Hematopoietic multipotent progenitor cell treated with erythropoietin and hydrocortisone succinate and interleukin-3 and kit ligand, for 6 days (in vitro differentiated cells): ENCODE results near the gene PNKP.

Experiments
- DNase-seq: peaks from one replicate; pipeline ENCODE4 v3.0.0-alpha.2; 2015

PNKP gene

DNA sequence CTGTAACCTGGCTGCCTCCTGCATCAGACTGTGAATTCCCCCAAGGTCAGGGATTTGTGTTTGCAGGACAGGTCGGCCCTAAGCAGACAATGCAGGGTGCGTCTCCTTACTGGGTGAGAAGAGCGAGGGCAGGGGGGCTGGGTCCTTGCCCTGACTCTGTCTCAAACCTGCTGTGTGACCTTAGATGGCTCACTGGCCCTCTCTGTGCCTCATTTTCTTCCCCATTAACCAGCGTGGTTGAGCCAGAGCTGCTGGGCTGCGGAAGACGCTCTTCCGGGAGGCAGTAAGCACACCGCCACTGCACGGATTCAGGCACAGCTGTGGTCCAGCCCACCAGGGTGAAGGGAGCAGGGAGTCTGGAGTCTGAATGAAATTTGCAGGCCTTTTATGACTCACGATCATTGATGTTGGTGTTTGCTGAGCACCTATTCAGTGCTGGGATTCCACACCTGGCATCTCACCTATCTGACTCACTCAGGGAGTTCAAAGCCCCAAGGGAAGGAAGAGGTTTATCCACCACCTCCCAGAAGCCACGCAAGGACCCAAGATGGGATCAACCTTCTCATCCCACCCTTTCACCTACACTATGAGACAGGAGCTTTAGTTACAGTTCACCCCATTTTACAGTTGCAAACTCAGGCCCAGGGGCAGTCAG lies 7.3 kb upstream of the PNKP start:
- no peak for DNase-seq

DNA sequence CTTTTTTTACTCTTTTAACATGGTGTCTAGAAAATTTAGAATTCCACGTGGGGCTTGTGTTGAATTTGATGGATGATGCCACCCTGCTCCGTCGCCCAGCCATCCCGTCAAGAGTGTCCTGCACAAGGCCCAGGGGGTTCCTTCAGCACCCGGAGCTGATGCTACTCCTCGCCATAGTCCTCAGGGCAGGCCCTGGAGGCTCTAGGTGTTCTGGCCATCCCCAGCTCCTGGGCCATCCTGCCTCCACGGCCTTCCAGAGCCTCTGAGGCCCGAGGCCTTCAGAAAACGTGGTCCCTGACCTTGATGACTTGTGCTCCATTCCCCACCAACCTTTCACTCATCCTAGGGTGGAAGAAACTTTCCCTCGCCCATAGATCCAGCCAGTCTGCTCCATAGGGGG lies 6.5 kb upstream of the PNKP start:
- DNase-seq = no peak

DNA sequence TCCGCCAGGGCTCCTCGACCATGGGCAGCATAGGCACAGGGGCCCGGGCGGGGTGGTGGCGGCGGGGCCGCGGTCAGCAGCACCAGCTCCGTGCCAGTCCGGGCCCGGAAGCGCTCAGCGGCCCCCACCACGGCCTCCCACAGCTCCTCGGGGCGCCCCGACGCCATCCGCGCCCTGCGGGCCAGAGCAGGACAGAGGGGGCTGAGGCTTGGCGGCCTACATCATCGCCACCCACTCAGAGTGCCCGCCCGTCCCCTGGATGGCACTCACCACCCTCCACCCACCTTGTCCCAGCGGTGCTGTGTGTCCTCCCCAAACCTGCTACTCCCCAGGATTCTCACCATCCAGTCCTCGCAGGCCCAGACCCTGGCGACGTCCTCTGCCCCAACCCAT lies 5.7 kb upstream of the PNKP start:
- DNase-seq = no peak

DNA sequence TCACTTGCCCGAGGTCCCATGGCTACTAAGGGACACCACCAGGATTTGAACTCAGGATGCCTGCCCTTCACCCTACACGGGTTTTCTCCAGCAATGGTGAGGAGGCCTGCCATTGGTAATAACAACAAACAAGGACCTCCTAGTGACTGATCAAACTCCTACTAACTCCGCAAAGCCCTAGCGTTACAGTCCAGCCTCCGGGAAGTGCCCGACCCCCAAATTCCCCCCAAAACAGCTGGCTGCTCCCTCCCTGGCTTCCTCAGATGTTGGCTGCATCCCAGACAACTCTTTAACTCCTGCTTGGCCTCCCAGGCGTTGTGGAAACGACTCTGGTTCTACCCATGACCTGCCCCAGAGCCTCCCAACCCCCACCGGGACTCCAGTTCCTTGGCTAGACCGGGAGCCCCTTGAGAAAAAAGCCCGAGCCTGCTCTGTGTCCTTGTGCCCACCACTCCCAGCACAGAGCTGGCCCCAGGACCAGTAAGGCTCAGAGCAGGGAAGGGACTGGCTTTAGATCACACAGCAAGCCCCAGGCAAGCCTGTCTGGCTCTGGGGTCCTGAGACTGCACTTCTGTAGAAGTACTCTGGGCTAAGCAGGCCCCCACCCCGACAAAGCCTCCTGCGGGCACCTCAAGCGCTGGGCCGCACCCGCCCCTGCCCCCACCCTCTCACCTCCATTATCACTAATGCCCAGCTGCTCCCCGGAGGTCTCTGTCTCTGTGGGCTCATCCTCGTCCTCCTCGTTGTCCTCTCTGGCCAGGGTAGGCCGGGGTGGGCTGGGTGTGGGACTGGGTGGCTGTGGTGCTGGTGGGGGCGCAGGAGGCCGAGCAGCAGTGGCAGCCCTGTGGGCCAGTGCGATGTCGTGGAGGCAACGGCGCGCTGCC lies 5.1 kb upstream of the PNKP start:
- DNase-seq = peak; percentile 64

DNA sequence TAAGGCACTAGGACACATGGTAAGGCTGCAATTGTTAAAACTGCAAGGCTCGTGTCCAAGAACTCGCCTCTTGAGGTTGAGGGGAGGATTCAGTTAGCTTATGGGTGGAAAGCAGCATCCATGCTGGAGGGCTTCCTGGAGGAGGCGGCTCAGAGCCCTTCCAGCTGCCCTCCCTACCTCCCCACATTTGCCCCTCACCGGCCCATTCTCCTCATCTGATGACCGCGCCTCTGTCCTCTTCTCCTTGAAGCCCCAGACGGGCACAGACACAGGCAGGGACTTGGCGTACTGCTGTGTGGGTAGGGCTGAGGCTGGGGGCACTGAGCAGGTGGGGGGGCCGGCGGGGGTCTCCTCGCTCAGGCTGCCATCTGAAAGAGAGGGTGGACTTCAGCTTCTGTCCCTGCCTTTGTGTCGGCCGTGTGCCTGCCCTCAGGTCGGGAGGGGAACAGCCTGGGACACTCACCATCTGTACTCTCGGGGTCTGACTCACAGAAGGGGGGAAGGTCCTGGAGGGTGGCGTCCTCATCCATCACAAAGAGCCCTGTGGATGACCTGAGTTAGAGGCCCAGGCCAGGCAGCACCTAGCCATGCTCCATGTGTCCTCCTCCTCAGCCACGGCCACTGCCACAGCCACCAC lies 4.1 kb upstream of the PNKP start:
- no peak for DNase-seq

DNA sequence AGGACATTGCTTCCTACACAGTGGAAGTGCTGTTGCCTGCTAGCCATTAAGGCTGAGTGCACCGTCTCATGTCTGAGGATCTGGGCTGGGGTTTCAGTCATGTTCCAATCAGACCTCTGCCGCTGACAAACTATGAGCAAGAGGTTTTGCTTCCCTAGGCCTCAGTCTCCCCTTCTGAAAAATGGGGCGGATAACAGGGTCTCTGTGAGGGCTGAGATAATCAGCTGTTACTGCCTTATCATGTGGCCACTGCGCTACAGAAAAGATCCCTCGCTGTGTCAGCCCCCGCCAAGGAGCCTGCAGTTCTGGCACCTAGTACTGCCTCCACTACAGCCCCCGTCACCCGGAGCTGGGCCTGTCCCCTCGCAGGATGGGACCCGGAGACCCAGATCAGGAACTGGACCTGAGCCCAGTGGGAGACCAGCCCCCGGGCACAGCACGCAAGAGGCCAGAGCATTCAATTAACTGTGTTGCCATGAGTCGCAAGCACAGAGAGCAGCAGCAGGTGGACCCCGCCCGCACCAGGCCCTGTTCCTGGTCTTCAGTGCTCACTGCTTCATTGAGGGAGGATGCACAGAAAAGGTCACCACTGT lies 3.0 kb upstream of the PNKP start:
- DNase-seq = peak; percentile 70

DNA sequence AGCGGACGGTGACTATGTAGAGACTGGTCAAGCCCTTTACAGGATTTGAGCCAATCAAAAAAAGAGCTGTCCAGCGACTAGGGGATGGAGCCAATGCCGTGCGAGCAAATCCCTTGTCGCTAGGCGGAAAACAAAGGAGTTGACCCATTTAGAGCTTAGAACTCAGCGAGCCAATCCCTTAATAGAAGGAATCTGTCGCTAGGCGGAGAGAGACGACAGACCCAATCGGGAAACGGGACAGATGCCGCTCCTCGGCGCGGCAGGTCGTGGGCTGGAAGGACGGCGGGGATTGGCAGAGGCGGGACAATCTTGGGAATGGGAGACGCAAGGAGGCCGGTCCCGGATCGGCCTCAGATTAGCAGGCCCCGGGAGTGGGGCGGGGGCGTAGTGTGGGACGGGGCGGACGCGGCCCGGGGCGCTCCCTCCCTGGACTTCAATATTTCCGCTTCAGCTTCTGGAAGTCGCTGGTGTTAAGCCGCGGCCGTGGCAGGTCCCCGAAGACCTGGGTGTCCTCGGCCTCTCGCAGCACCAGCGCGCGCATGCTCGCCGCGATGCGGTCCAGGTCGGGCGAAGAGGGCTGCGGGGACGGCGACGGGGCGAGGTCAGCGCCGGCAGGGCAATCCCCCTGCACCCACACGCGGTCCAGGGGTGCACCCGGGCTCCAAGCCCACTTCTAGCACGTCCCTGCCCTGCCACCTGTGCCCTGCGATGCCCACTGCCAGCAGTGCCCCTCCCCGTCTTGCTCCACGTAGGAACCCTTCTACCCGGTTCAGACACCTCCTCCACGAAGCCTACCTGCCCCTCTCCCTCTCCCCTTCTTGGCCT lies 2.3 kb upstream of the PNKP start:
- DNase-seq = peak; percentile 100

DNA sequence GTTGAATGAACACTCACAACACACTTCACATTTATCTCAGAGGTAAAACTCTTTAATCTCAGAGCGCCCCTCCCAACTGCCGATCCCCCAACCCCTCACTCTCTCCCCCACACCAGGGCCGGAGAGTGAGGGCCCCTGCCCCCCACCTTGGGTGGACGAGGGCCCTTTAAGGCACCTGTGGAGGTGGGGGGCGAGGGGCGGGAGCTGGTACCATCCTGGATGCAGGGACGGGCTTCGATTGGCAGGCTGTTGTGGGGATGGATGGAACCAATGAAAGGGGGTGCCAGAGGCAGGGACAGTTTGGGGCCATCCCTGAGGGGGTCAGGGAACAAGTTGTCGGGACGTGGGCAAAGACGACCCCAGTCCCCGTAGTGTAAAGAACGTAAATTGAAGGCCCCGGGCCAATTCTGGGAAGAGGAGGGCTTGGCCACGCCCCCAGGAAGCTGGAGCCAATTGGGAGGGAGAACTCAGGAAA lies 1.7 kb upstream of the PNKP start:
- DNase-seq = no peak

DNA sequence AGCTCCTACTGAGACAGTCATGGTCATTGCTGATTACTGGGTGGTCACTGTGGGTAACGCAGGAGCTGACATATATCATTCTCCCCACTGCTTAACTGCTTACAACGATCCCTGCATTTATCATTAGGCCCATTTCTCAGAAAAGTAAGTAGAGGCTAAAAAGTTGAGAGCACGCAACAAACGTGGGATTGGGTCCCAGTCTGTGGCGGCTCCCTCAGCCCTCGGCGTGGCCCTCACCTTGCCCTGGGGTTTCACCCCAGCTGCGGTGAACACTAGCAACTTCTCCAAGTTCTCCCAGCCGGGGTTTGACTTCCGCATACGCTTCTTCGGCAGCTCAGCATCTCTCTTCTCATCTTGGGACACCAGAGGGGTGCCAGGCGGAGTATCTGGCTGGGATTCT lies 2.5 kb downstream of the PNKP start:
- DNase-seq = no peak

DNA sequence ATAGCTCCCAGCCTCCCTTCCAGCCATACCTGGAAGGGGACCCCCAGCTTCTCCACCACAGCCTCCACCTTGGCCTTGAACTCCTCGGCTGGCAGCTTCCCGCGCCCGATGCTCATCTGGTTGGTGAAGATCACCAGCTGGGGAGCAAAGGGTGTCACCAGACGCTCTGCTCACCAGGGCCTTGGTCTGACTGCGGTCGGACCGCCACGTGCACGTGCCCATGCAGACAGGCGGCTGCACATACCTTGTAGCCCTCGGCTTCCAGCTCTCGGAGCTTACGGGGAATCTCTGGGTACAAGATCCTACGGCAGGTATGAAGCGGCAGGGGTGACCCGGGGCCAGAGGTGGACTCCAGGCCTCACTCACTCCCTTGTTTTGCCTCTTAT lies 3.4 kb downstream of the PNKP start:
- DNase-seq = no peak

DNA sequence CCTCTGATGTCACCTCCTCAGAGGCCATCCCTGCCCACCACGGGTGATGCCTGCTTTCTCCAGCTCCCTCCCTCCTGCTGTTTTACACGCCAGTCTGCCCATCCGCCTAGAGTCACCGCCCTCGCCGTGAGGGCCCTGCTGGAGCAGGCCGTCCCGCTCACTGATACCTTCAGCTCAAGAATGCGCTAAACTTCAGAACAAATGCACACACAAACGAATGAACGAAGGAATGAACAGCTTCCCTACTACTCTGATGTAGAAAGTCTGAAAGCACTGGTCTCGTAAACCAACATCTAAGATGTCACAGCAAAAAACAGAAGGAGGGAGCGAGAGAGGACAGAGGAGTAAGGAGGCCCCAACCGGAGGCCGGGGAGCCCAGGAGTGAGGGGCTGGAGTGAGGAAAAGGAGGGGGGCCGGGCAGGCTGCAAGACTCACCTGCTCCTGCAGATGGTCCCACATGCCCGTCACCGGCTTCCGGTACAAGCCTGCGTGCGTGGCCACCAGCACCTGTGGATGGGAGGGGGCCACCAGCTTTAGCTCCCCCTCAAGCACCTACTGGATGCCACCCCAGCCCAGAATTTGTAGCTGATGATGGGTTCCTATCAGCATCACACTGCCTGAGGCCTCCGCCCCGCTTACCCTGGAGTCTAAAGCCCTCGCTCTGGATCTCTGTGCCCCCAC lies 4.0 kb downstream of the PNKP start:
- no peak for DNase-seq

DNA sequence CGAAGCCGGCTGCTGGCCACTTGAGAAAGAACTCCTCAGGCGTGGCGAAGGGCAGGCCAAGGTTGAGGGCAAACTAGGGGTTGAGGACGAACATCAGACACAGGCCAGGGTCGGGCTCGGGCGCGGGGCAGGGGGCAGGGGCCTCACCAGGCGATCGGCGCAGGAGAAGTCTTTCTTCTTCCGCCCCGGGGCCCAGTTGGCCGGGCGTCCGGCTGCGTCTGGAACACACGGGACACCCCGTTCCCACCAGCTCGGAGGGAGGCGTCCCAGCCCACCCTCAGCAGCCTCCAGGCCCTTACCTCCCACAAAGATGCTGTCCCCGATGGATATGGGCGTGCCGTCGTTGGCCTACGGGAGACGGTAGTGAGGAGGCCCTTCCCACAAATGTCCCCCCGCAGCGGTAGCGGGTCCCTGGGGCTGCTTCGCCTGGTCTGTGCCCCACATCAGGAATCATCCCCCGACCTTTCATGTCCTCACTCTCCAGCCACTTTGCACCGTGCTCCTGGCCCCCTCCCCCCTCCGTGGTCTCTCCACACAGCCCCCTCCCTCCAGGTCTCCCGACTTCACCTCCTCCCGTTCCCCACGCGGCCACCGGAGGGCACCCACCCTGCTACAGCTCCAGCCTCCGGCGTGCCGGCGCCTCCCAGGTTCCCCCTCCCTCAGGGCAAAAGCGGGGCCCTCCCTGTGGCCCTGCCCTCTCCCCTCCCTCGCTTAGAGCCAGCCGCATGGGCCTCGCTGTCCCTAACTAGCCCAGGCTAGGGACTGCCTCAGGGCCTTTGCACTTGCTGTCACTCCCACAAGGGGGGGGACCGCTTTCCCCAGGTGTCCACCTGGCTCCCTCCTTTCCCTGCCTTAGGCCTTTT lies 4.8 kb downstream of the PNKP start:
- DNase-seq = peak; percentile 59

DNA sequence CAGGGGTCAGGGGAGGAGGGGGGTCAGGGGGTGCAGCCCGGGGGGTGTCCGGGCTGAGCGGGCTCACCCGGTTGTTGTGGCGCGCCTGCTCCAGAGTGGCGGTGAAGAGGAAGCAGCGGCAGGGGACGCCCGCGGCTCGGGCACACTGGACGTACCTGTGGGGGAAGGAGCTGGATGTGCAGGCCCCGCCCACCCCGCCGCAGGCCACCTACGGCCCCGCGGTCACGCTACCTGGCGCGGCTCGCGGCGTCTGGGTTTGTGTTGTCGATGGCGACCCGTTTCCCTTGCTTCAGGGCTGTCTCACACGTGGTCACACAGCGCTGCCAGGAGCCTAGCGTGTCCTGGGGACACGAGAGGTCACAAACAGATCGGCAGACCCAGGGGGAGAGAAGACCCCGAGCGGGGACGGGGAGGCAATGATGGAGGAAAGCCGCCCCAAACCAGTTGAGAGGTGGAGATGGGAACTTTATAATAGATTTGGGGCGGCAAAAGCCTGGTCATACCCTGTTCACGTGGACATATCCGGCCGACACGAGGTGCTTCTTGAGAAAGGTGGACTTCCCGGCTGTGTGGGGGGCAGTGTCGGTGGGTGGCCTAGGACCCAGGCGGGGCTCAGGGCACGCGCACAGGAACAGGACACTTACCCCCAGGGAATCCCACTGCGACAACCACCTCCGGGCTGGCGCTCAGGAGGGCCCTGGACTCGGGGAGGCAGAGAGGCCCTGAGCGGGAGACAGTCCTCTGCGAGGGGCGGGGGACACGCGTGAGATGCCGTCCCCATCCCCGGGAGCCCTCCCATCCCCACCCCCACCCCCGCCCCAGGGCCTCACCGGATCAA lies 5.6 kb downstream of the PNKP start:
- no peak for DNase-seq

DNA sequence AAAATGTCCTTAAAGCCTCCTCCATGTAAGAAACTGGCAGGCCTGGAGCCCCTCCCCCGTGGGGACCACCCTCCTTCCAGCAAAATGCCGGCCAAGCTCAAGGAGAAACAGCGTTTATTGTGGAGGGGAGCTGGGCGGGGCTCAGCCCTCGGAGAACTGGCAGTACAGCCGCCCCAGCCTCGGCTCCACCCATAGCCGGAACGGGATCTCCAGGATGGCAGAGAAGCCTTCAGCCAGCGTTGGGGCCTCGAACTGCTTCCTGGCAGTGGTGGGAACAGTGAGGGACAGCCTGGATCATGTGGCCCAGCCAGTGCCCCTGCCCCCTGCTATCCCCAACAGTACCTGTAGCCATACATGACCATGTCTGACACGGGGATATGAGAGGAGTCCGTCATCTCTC lies 6.3 kb downstream of the PNKP start:
- DNase-seq = no peak

DNA sequence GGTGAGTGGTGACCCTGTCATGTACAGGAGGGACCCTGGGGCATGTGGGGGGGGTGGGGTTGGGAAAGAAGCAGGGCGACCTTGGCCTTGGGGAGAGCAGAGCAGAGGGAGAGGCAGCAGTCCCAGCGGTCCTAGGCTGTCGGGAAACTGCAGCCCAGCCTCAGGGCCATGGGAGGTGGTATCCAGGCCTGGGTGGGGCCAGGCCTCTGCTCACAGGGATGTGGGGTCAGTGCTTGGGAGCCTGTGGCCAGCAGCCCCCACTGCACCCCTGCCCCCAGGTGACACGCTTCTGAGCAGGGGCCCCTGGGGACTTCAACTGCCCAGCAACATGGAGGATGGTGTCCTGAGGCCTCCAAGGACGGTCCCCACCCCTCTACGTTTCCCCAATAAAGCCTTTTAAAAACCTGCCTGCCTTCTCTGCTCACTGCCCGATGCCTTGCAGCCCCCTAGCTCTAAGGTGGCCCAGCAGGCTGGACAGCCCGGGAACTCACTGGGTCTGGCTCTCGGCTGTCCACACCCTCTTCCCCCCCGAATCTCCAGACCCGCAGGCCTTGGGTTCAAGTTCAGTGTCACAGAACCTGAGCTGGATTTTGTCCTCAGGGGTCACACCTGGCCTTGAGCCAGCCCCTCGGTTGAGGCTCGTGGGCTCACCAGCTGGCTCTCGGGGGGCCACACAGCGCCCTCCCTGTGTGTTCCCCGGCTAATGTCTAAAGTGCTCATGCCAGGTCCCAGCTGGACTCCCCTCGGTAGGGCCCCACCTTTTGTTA lies 6.9 kb downstream of the PNKP start:
- DNase-seq = no peak

DNA sequence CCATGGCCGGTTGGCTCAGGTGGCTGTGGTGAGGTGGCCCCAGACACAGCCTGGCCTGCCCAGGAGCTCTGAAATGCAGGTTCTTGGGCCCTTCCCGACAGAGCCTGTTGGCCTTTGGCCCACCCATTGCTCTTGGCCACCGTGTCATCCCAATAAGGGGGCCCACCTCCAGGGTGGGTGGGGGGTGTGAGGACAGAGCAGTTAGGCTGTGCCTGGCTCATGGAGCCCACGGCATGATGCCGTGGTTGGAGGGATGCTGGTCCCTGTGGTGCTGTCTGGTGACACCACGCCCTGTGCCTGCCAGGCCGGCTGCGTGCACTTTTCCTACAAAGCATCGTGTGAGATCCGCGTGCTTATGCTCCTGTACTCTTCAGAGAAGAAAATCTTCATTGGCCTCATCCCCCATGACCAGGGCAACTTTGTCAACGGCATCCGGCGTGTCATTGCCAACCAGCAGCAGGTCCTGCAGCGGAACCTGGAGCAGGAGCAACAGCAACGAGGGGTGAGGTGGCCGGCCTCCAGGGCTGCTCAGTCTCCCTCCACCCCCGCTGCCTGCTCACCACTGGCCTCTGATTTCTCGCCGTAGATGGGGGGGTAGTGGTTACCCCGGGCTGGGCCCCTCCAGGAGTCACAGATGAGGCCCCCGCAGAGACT lies 7.6 kb downstream of the PNKP start:
- no peak for DNase-seq

DNA sequence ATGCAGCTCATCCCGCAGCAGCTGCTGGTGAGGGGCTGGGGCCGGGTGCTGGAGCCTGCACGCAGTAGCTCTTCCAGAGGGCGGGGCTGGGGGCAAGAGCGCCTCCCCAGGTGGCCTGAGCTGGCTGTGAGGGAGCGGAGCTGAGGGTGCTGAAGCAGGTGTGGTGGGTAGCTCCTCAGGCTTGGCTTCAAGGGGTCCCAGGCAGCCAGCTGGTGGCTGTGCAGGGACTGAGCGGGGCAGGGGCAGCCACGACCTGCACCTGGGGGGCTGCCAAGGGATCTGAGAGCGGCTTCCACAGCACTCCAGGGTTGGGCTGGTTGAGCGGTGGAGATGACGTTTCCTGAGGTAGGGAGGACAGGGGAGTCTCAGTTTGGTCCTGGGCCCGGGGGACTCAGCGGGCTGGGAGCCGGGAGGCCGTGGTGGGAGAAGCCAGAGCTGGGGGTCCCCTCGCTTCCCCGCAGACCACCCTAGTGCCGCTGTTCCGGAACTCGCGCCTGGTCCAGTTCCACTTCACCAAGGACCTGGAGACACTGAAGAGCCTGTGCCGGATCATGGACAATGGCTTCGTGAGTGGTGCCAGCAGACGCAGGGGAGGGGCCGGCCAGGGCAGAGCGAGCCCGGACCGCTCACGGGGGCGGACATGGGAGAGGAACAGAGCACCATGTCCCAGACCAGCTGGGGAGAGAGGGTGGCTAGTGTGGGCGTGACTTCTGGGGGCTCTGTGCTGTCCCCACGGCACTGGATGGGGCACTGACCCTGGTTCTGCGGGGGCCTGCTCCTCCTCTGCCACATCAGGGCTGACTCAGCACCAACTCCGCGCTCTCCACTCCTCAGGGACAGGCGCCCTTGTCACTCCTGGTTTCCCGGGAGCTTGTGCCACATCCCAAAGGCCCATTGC lies 9.0 kb downstream of the PNKP start:
- DNase-seq = no peak

DNA sequence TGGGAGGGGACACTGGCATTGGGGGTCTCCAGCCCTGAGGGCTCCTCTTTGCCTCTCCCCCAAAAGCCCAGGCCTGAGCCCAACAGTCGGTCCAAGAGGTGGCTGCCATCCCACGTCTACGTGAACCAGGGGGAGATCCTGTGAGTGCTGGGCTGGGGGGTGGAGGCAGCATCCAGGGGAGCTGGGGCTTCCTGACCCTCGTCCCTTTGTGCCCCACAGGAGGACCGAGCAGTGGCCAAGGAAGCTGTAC lies 9.6 kb downstream of the PNKP start:
- DNase-seq = no peak
